ENCODE measurements around the gene ERG28. TPM values are rescaled to one million over a fixed set of nuclear protein-coding genes. Genes with fewer than 3 reads are reported as not detected.

ERG28 gene
- total RNA-seq, 2 donors from 2014 or later = 24.4 to 32.3 TPM

- intact Hi-C loops (cut with DNase I) = no loop called here
Measured at GRCh38 chr14:75634848-75635247, 25.8 kb downstream of the ERG28 start.

GRCh38 chr14:75631453-75631831 lies 29.2 kb downstream of the ERG28 start:
- no peaks in the 10 kb centered on the region for H3K36me3 ChIP-seq
- no peak overlapping the region for H3K9ac ChIP-seq (ENCODE audit: low read depth in 2 of 2, low read length in 2 of 2)
- no peaks in the 10 kb centered on the region for H3K27me3 ChIP-seq
- intact Hi-C loops (cut with DNase I) = no loop called here
- TF ChIP-seq CTCF (IDR thresholded peaks at IDR 0.05) = no peak
- DNase-seq = no peak
- H3K4me3 ChIP-seq = no peak overlapping the region
- H3K27ac ChIP-seq = no peak overlapping the region
- H3K4me1 ChIP-seq = no peaks in the 10 kb centered on the region
- H3K9me3 ChIP-seq = no peaks in the 10 kb centered on the region

More at GRCh38 chr14:75634848-75635247, 25.8 kb downstream of the ERG28 start:
- no peak for DNase-seq
- no peak overlapping the region for H3K27ac ChIP-seq
- no peaks in the 10 kb centered on the region for H3K9me3 ChIP-seq
- H3K36me3 ChIP-seq = no peaks in the 10 kb centered on the region
- H3K27me3 ChIP-seq = no peaks in the 10 kb centered on the region
- no peak overlapping the region for H3K4me3 ChIP-seq
- H3K9ac ChIP-seq (ENCODE audit: low read depth in 2 of 2, low read length in 2 of 2) = no peak overlapping the region
- TF ChIP-seq CTCF (IDR thresholded peaks at IDR 0.05) = no peak
- H3K4me1 ChIP-seq = no peaks in the 10 kb centered on the region

GRCh38 chr14:75630695-75631452 lies 29.8 kb downstream of the ERG28 start:
- no peaks in the 10 kb centered on the region for H3K9me3 ChIP-seq
- H3K4me3 ChIP-seq = no peak overlapping the region
- H3K27me3 ChIP-seq = no peaks in the 10 kb centered on the region
- TF ChIP-seq CTCF (IDR thresholded peaks at IDR 0.05) = no peak
- no peak for DNase-seq
- no peak overlapping the region for H3K9ac ChIP-seq (ENCODE audit: low read depth in 2 of 2, low read length in 2 of 2)
- intact Hi-C loops (cut with DNase I) = no loop called here
- H3K27ac ChIP-seq = no peak overlapping the region
- no peaks in the 10 kb centered on the region for H3K36me3 ChIP-seq
- H3K4me1 ChIP-seq = no peaks in the 10 kb centered on the region

- no peaks in the 10 kb centered on the region for H3K27me3 ChIP-seq
- no peaks in the 10 kb centered on the region for H3K9me3 ChIP-seq
- H3K4me1 ChIP-seq = no peaks in the 10 kb centered on the region
- intact Hi-C loops (cut with DNase I) = no loop called here
- H3K4me3 ChIP-seq = no peak overlapping the region
- no peak for DNase-seq
- no peaks in the 10 kb centered on the region for H3K36me3 ChIP-seq
- TF ChIP-seq CTCF (IDR thresholded peaks at IDR 0.05) = no peak
- no peak overlapping the region for H3K9ac ChIP-seq (ENCODE audit: low read depth in 2 of 2, low read length in 2 of 2)
- H3K27ac ChIP-seq = no peak overlapping the region
Measured at GRCh38 chr14:75628816-75629215, 31.9 kb downstream of the ERG28 start.

- peak; percentile 23 for DNase-seq
- no peak overlapping the region for H3K9ac ChIP-seq (ENCODE audit: low read depth in 2 of 2, low read length in 2 of 2)
- H3K9me3 ChIP-seq = no peaks in the 10 kb centered on the region
- intact Hi-C loops (cut with DNase I) = no loop called here
- no peaks in the 10 kb centered on the region for H3K27me3 ChIP-seq
- no peaks in the 10 kb centered on the region for H3K4me1 ChIP-seq
- H3K4me3 ChIP-seq = no peak overlapping the region
- TF ChIP-seq CTCF (IDR thresholded peaks at IDR 0.05) = no peak
- H3K36me3 ChIP-seq = no peaks in the 10 kb centered on the region
- no peak overlapping the region for H3K27ac ChIP-seq
Measured at GRCh38 chr14:75627406-75627805, 33.3 kb downstream of the ERG28 start.

Measured in colonic mucosa (tissue), 4 donors.